Right lobe of liver (tissue), 6 donors: ENCODE measurements around the gene CLPTM1. TPM values are rescaled to one million over a fixed set of nuclear protein-coding genes. Genes with fewer than 3 reads are reported as not detected.
"Not testable (repeated sequence)": the region's sequence is repeated elsewhere in the genome, so short reads cannot be mapped to it uniquely, and the experiment has no call there.

Source experiments
- ATAC-seq, 4 donors: fragments of 200-7000 bp; cut with Tn5 transposase; one replicate each; pipeline ENCODE4 v1.9.1; 2020; ENCODE audit warnings: mild to moderate bottlenecking in 4 of 4, moderate library complexity in 4 of 4
- DNase-seq, 3 donors: peaks; one replicate each; pipeline ENCODE4 v3.0.0-alpha.2; 2020
- H3K27ac ChIP-seq, 3 donors: fragments of 200-600 bp; one replicate each; pipeline ENCODE4 v1.8.0; 2022
- H3K27me3 ChIP-seq, 2 donors: fragments of 200-600 bp; one replicate each; pipeline ENCODE4 v1.8.0; 2022
- H3K36me3 ChIP-seq, 4 donors: fragments of 200-600 bp; sonication (generic) in 1 of 4; one replicate each; pipeline versions ENCODE4 v1.5.1 to v1.8.0; 2017 to 2022; ENCODE audit warnings: control low read depth in 1 of 4
- H3K4me1 ChIP-seq, 4 donors: fragments of 200-600 bp; sonication (generic) in 1 of 4; one replicate each; pipeline versions ENCODE4 v1.5.1 to v1.8.0; 2017 to 2022; ENCODE audit warnings: control low read depth in 1 of 4
- H3K4me3 ChIP-seq, 3 donors: fragments of 200-600 bp; one replicate each; pipeline ENCODE4 v1.8.0; 2022
- H3K9me3 ChIP-seq, 4 donors: fragments of 200-600 bp; sonication (generic) in 1 of 4; one replicate each; pipeline versions ENCODE4 v1.5.1 to v1.8.0; 2017 to 2022; ENCODE audit warnings: control low read depth in 1 of 4
- CTCF ChIP-seq, 4 donors: fragments of 200-600 bp in 3 of 4; fragments of 450-650 bp in 1 of 4; IDR thresholded peaks; one replicate each; pipeline versions ENCODE4 v1.5.1 to v1.8.0; 2016 to 2022; ENCODE audit warnings: antibody characterized with exemption in 4 of 4, mild to moderate bottlenecking in 2 of 4
- POLR2A ChIP-seq: fragments of 450-650 bp; IDR thresholded peaks from one replicate; pipeline ENCODE4 v1.6.1; 2017; ENCODE audit warnings: antibody characterized with exemption, mild to moderate bottlenecking
- WGBS: methylation state at CpG from one replicate; pipeline ENCODE4 v1.1.6; 2018; ENCODE audit warnings: low coverage, low lambda C conversion rate; ENCODE audit not compliant: insufficient coverage; ENCODE audit errors: missing lambda C conversion rate; 5-methylcytosine and 5-hydroxymethylcytosine counted together
- intact Hi-C, 2 donors: fragments of 100-400 bp; cut with DNase I; formaldehyde crosslinking; loops; one replicate each; pipeline versions ENCODE4 v1.11.2 to v1.14.1; 2022
- total RNA-seq, 6 experiments: library from RNA; depleted of rRNA in 2 of 6; stranded (reverse); fragments of >200 nt in 2 of 6; fragmentation: NEBNext Ultra II Directional in 3 of 6; extraction: Animal tissue kit (Norgen Biotek cat#: 25700) in 3 of 6; gene quantifications; one replicate each; pipeline versions ENCODE4 v1.1.0 to v1.2.4, GENCODE V29; 2016 to 2023
- donor health status: DM: no; HTN: yes; CAD: no.
- donor health status: DM: no; HTN: no; CAD: no.
- donor health status: DM: no; HTN: no; CAD: no.
- donor health status: DM: no; HTN: yes; CAD: no.
- donor health status: DM: no; HTN: yes; CAD: no.

Gene CLPTM1
- total RNA-seq, 6 experiments from 2014 or later, result 78.7 to 90.6 (median 83.9) TPM

- WGBS, result 2% methylated on average over 20 of the region's 28 CpGs
- H3K27me3 ChIP-seq, intact Hi-C loops, H3K9me3 ChIP-seq: not testable (repeated sequence)
- ATAC-seq, result peak; percentile 64 to 79 (median 68)
- Histone ChIP-seq H3K36me3 (peaks cover 0 to 13% (median 4%) of the 10 kb centered on the region in 4 donors), H3K27ac (peak within 1 kb of the TSS; percentile 75 to 86 (median 81)), H3K4me1 (peaks cover 0 to 44% (median 0%) of the 10 kb centered on the region in 4 donors), H3K4me3 (peak within 1 kb of the TSS; percentile 45 to 72 (median 64))
- peak; percentile 47 for TF ChIP-seq POLR2A
- DNase-seq, result peak; percentile 87 to 88 (median 87)
Observed at GRCh38 chr19:44914433-44915206, 40.6 kb upstream of the CLPTM1 start, which contains the start of gene APOC1. TSS of gene APOC1 (plus strand) at chr19:44914608. CDS start at chr19:44914892, 284 bp downstream.

GRCh38 chr19:44924243-44924725, 30.9 kb upstream of the CLPTM1 start:
- TF ChIP-seq CTCF (IDR thresholded peaks at IDR 0.05), result no peak
- peak; percentile 64 for TF ChIP-seq POLR2A
- H3K36me3 ChIP-seq, result peaks cover 0 to under 1% (median 0%) of the 10 kb centered on the region in 4 donors
- intact Hi-C loops, result no loop called here
- no peaks in the 10 kb centered on the region for H3K9me3 ChIP-seq
- ATAC-seq (peak; percentile 64 to 82 (median 68)), DNase-seq (peak; percentile 80 to 92 (median 88))
- 10% methylated on average over 5 of the region's 8 CpGs for WGBS
- H3K4me1 ChIP-seq, result peaks cover 2 to 65% (median 28%) of the 10 kb centered on the region in 4 donors
- no peak overlapping the region for H3K4me3 ChIP-seq
- no peaks in the 10 kb centered on the region for H3K27me3 ChIP-seq
- H3K27ac ChIP-seq, result peak overlapping the region; percentile 68 to 88 (median 85)

- no peaks in the 10 kb centered on the region for H3K36me3 ChIP-seq
- intact Hi-C loops, result no loop called here
- peak overlapping the region; percentile 68 to 88 (median 85) for H3K27ac ChIP-seq
- peak overlapping the region in 1 of 3 donors; percentile 19 for H3K4me3 ChIP-seq
- WGBS, result 5% methylated on average over 8 of the region's 8 CpGs
- peaks cover 0 to 65% (median 33%) of the 10 kb centered on the region in 4 donors for H3K4me1 ChIP-seq
- no peaks in the 10 kb centered on the region for H3K9me3 ChIP-seq
- ATAC-seq (peak; percentile 59 to 72 (median 66)), DNase-seq (peak; percentile 93 to 98 (median 97))
- H3K27me3 ChIP-seq, result no peaks in the 10 kb centered on the region
- TF ChIP-seq CTCF (IDR thresholded peaks at IDR 0.05) (no peak), POLR2A (no peak)
Observed at GRCh38 chr19:44925114-44925891, 29.9 kb upstream of the CLPTM1 start.

- H3K9me3 ChIP-seq, H3K36me3 ChIP-seq, H3K27me3 ChIP-seq, intact Hi-C loops, DNase-seq: not testable (repeated sequence)
- peak overlapping the region; percentile 25 to 43 (median 30) for H3K4me3 ChIP-seq
- peak; percentile 10 to 25 (median 13) for ATAC-seq
- H3K4me1 ChIP-seq, result peaks cover 0 to 70% (median 37%) of the 10 kb centered on the region in 4 donors
- 22% methylated on average over 13 of the region's 19 CpGs for WGBS
- peak overlapping the region; percentile 26 to 88 (median 85) for H3K27ac ChIP-seq
Observed at GRCh38 chr19:44926245-44927077, 28.7 kb upstream of the CLPTM1 start.

- intact Hi-C loops, result no loop called here
- H3K27ac ChIP-seq, result peak overlapping the region; percentile 43 to 88 (median 85)
- ATAC-seq, result no peak
- TF ChIP-seq POLR2A (no peak), CTCF (IDR thresholded peaks at IDR 0.05) (no peak)
- H3K4me1 ChIP-seq, result peaks cover 0 to 76% (median 38%) of the 10 kb centered on the region in 4 donors
- no peaks in the 10 kb centered on the region for H3K27me3 ChIP-seq
- 3% methylated on average over 3 of the region's 5 CpGs for WGBS
- no peaks in the 10 kb centered on the region for H3K36me3 ChIP-seq
- no peaks in the 10 kb centered on the region for H3K9me3 ChIP-seq
- DNase-seq, result no peak
- peak overlapping the region in 2 of 3 donors; percentile 30 to 43 for H3K4me3 ChIP-seq
Observed at GRCh38 chr19:44927746-44928145, 27.4 kb upstream of the CLPTM1 start.
